ENCODE results near the gene PDSS2.

DNA sequence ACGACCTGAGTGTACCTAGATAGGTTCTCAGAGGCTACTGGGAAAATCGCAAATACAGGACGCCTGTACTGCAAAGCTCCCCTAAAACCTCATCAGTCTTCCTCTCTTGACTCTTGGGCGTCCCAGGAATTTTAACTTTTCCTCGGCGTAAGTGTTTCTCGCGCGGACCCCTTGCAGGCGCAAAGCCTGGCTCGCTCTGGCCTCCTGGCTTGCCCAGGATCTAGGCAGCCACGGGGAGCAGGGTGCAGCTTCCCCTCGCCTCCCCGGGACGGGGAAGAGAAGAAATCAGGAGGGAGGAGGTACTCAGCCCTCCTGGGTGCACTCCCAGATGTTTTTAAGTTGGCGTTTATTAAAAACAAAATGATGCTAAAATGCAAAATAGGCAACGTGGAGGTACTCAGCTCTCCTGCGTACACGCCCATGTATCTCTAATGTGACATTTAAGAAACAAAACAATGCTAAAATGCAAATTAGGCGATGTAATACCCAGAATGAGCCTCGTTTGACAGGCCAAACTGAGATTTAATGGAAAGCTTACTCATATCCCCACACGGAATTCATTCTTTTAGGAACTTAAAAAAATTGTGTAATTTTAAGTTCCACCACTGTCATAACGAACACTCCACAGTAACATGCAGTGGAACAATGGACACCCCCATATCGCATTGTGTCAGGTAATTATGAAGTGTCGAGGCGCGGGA lies 29.0 kb upstream of the PDSS2 start:
- no peak for TF ChIP-seq POLR2A (IDR thresholded peaks at IDR 0.05)
- TF ChIP-seq, protein P1, sequence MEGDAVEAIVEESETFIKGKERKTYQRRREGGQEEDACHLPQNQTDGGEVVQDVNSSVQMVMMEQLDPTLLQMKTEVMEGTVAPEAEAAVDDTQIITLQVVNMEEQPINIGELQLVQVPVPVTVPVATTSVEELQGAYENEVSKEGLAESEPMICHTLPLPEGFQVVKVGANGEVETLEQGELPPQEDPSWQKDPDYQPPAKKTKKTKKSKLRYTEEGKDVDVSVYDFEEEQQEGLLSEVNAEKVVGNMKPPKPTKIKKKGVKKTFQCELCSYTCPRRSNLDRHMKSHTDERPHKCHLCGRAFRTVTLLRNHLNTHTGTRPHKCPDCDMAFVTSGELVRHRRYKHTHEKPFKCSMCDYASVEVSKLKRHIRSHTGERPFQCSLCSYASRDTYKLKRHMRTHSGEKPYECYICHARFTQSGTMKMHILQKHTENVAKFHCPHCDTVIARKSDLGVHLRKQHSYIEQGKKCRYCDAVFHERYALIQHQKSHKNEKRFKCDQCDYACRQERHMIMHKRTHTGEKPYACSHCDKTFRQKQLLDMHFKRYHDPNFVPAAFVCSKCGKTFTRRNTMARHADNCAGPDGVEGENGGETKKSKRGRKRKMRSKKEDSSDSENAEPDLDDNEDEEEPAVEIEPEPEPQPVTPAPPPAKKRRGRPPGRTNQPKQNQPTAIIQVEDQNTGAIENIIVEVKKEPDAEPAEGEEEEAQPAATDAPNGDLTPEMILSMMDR (IDR thresholded peaks at IDR 0.05): no peak

Data from heart left ventricle (tissue), 13 donors.